ENCODE results near the gene UST. TPM values are rescaled to one million over a fixed set of nuclear protein-coding genes. Genes with fewer than 3 reads are reported as not detected.
A peak's percentile ranks its signal among the peaks of the same experiment; 100 is the strongest.

UST gene
- polyA plus RNA-seq, 10 donors, result 7.4 to 17.9 (median 9.5) TPM

DNA sequence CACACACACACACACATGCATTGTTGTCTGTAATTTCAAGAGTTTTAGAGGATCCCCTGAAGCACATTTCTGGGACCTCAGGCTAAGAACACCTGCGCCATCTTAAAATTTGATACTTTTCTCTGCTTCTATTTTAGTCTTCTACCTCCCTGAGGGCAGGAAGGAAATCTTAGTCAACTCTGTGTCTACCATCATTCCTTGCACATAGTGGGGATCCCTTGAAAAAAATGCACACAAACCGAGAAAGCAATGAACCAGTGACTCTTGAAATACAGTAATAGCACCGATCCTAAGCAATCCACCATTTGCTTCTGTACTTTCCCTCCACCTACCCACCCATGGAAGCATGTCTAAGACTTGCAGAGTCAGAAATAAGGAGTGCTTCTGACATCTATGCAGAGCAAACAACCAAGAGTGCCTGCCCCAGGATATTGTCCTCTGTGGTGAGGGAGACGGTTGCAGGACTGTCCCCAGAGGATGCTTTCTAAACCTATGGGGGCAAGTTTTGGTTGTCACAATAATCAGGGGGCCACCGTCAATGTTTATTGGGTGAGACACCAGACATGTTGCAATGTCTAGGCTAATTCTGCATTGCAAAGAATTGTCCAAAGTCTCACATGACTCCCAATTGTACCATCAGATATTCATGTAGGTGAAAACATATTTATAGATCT, 362.7 kb downstream of the UST start:
- DNase-seq, result no peak

DNA sequence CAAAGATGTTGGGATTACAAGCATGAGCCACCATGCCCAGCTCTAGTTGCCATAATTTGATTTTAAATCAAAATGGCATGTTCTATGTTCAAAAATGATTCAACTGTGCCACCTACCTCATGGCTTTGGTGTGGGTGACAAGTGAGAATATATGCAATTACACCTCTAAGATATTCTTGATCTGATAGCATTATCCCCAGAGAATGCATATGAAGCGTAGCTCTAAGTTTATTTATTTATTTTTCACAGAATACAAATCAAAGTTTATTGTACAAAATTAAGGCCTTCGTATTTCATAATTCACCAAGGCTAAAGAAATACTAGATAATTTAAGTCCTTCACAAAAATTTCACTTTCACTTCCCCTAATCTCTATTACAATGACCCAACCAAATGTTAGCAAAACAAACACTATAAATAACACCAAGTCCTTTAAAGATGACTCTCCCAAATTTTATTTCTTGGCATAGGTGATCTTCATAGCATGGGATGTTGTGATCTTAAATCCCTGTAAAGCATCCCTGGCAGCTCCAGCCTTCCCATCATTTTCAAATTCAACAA, 364.8 kb downstream of the UST start:
- DNase-seq, result no peak

DNA sequence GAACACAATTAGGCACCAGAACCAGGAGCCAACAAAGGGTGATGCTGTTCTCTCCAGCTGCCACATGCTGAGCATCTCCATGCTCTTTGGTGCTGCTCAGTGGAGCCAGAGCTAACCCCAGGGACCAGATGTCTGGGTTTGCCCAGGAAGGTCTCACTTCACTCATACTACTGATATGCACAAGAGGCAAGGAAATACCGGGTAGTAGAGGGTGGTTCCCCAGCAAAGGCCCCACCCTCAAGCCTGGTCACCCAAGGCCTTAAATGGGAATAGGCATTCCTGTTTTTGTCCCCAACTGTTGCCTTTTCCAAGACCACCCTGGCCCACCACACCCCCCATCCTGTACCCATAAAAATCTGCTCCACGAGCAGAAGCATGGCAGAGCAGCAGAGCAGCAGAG, 366.1 kb downstream of the UST start:
- no peak for DNase-seq

DNA sequence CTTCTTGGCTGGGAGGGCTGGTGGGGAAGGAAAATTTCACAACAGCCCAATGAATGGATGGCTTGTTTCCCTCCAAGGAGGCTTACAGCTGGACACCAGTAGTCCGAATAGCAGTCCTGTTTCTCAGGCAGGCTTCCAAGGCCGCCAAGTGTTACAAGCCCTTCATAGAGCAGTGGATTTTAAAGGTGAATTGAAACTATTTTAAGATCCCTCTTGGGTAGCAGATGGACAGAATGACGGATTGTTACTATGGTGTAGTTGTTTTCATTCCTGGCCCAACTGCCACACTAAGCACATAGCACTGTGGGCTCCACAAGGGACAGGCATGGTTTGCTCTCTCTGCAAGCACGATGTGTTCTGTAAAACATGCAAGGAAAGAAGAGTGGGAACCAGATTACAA, 367.3 kb downstream of the UST start:
- DNase-seq, result peak in 1 of 3 donors; percentile 70

DNA sequence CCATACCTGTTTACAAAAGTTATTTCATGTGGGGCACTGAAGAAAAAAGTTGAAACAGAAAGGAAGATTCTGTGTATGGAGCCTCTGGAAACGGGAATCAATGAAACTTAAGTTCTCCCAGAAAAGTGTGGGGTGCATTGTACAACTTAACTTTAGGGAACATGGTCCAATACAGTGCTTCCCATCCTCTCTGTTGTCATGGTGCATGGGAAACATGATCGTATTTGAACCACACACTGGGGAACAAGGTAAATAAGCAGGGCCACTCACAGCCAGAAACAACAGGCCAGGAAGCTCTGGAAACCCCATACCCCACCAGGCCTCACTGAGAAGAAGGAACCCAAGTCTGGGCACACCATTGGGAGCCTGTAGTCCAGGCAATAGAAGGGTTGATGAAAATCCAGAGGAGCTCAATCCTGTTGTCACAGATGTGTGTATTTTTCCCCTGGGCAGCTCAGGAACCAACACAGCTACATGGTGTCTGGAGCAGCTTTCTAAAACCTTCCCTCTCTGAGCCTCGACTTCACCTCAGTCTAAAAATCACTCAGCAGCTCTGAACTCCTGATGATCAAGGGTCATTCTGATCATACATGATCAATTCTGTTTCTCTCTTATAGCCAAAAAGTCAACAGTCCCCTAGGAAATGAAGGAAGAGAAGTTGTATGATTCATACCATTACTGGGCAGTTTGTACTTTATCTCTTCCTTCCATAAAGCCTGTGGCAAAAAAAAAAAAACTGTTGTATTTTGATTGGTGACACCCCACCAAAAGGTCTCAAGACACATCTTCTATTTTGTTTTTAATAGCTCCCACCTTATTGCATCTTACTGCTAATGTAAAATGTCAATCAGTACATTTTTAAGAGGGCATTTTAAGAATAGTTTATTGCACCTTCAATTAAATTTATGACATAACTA, 372.2 kb downstream of the UST start:
- DNase-seq, result no peak

DNA sequence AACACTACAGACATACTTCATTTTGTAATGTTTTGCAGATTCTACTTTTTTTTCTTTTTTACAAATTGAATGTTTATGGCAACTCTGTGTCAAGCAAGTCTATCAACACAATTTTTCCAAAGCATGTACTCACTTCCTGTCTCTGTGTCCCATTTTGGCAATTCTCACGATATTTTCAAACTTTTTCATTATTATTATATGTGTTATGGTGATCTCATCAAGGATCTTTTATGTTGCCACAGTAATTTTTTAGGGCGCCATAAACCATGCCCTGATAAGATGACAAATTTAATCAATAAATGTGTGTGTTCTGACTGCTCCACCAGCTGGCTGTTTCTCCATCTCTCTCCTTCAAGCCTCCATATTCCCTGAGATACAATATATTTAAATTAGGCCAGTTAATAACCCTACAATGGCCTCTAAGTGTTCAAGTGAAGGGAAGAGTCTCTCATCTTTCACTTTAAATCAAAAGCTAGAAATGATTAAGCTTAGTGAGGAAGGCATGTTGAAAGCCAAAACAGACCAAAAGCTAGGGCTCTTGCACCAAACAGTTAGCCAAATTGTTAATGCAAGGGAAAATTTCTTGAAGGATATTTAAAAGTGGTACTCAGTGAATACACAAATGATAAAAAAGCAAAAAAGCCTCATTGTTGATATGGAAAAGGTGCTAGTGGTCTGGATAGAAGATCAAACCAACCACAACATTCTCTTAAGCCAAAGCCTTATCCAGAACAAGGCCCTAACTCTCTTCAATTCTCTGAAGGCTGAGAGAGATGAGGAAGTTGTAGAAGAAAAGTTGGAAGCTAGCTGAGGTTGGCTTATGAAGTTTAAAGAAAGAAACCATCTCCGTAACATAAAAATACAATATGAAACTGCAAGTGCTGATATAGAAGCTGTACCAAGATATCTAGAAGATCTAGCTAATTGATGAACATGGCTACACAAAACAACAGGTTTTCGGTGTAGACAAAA, 376.3 kb downstream of the UST start:
- no peak for DNase-seq

DNA sequence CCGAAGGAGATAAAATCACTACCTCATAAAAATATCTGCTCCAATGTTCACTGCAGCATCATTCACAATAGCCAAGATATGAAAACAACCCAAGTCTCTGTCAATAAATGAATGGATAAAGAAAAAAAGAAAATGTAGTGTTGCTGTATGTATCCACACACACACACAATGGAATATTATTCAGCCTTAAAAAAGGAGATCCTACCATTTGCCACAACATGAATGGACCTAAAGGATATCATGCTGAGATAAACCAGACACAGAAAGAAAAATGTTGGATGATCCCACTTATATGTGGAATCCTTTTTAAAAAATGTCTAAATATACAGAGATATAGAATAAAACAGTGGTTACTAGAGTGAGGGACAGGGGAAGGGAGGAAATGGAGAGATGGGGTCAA, 378.5 kb downstream of the UST start:
- no peak for DNase-seq
